Measurements from ENCODE around the gene ENOX2. TPM values are rescaled to one million over a fixed set of nuclear protein-coding genes. Genes with fewer than 3 reads are reported as not detected.

Gene ENOX2
- polyA plus RNA-seq, 3 donors, result 6.8 to 22.1 (median 14.7) TPM

- Histone ChIP-seq H3K4me1 (ENCODE audit: control insufficient read depth in 1 of 2, insufficient read depth in 2 of 2, low read length in 2 of 2) (no peaks in the 10 kb centered on the region), H3K4me2 (replicated peaks; ENCODE audit: extremely low read depth, low read length, poor library complexity, severe bottlenecking) (no peak overlapping the region), H3K79me2 (ENCODE audit: insufficient read depth, low read length) (no peaks in the 10 kb centered on the region), H3K27me3 (ENCODE audit: control insufficient read depth in 2 of 2, insufficient read depth in 2 of 2, low read length in 2 of 2) (peaks cover 0 to 4% of the 10 kb centered on the region in 2 donors), H2AFZ (ENCODE audit: insufficient read depth, low read depth, low read length, poor library complexity, severe bottlenecking) (no peak overlapping the region), H3K9me3 (replicated peaks in 1 of 2; ENCODE audit: control insufficient read depth in 1 of 2, insufficient read depth in 1 of 2, low read length in 2 of 2) (no peaks in the 10 kb centered on the region), H4K20me1 (ENCODE audit: insufficient read depth, low read length) (no peaks in the 10 kb centered on the region), H3K9ac (ENCODE audit: insufficient read depth, low read length, poor library complexity, severe bottlenecking) (no peak overlapping the region), H3K36me3 (replicated peaks in 1 of 2; ENCODE audit: control insufficient read depth in 1 of 2, insufficient read depth in 2 of 2, low read length in 2 of 2) (no peaks in the 10 kb centered on the region), H3K27ac (ENCODE audit: low read depth in 1 of 2, low read length in 2 of 2) (no peak overlapping the region), H3K4me3 (replicated peaks in 1 of 3; ENCODE audit: low read depth in 2 of 3, low read length in 3 of 3) (no peak overlapping the region)
- WGBS (ENCODE audit: insufficient coverage), result 60% methylated on average over 1 of the region's 2 CpGs
- no peak for DNase-seq
- intact Hi-C loops (cut with micrococcal nuclease), result loop anchor here (10.0 kb wide), 2 partner anchors 505 to 515 kb away; partner anchors contain the start of gene RBMX2 (in 1 of the 2)
- peaks cover 2% of the 10 kb centered on the region for H3K4me1 Mint-ChIP-seq
- no peak overlapping the region for H3K4me3 Mint-ChIP-seq
- no peaks in the 10 kb centered on the region for H3K36me3 Mint-ChIP-seq
- H3K27me3 Mint-ChIP-seq (ENCODE audit: low read depth in 3 of 3), result peaks cover 0 to 18% (median 1%) of the 10 kb centered on the region in 3 donors
- no peak for TF ChIP-seq CTCF (IDR thresholded peaks at IDR 0.05)
- no peak overlapping the region for H3K27ac Mint-ChIP-seq
- no peaks in the 10 kb centered on the region for H3K9me3 Mint-ChIP-seq
These were observed 6.6 kb upstream of the ENOX2 start for GRCh38 chrX:130909469-130910136.

GRCh38 chrX:130906776-130907175, 3.8 kb upstream of the ENOX2 start:
- no peak overlapping the region for H3K27ac ChIP-seq (ENCODE audit: low read depth in 1 of 2, low read length in 2 of 2)
- H3K4me1 ChIP-seq (ENCODE audit: control insufficient read depth in 1 of 2, insufficient read depth in 2 of 2, low read length in 2 of 2), result peaks cover 6 to 11% of the 10 kb centered on the region in 2 donors
- peaks cover 0 to 2% (median 0%) of the 10 kb centered on the region in 7 donors for H3K9me3 Mint-ChIP-seq
- no peaks in the 10 kb centered on the region for H3K9me3 ChIP-seq (replicated peaks in 1 of 2; ENCODE audit: control insufficient read depth in 1 of 2, insufficient read depth in 1 of 2, low read length in 2 of 2)
- H4K20me1 ChIP-seq (ENCODE audit: insufficient read depth, low read length), result no peaks in the 10 kb centered on the region
- peaks cover 0 to 4% of the 10 kb centered on the region in 2 donors for H3K27me3 ChIP-seq (ENCODE audit: control insufficient read depth in 2 of 2, insufficient read depth in 2 of 2, low read length in 2 of 2)
- peaks cover 9% of the 10 kb centered on the region for H3K4me1 Mint-ChIP-seq
- H3K4me3 ChIP-seq (replicated peaks in 1 of 3; ENCODE audit: low read depth in 2 of 3, low read length in 3 of 3), result no peak overlapping the region
- no peak overlapping the region for H2AFZ ChIP-seq (ENCODE audit: insufficient read depth, low read depth, low read length, poor library complexity, severe bottlenecking)
- no CpG with 5 or more reads among the region's 1 CpG for WGBS (ENCODE audit: insufficient coverage)
- H3K4me3 Mint-ChIP-seq, result no peak overlapping the region
- intact Hi-C loops (cut with micrococcal nuclease), result loop anchor here in 1 of 2 donors (10.0 kb wide), 1 partner anchor 502 kb away; the partner anchor contains the start of gene RBMX2
- no peak overlapping the region for H3K9ac ChIP-seq (ENCODE audit: insufficient read depth, low read length, poor library complexity, severe bottlenecking)
- no peak for DNase-seq
- no peak overlapping the region for H3K4me2 ChIP-seq (replicated peaks; ENCODE audit: extremely low read depth, low read length, poor library complexity, severe bottlenecking)
- H3K79me2 ChIP-seq (ENCODE audit: insufficient read depth, low read length), result peaks cover 5% of the 10 kb centered on the region
- peaks cover 0 to 18% (median 2%) of the 10 kb centered on the region in 3 donors for H3K27me3 Mint-ChIP-seq (ENCODE audit: low read depth in 3 of 3)
- TF ChIP-seq CTCF (IDR thresholded peaks at IDR 0.05), result no peak
- no peaks in the 10 kb centered on the region for H3K36me3 ChIP-seq (replicated peaks in 1 of 2; ENCODE audit: control insufficient read depth in 1 of 2, insufficient read depth in 2 of 2, low read length in 2 of 2)
- H3K36me3 Mint-ChIP-seq, result no peaks in the 10 kb centered on the region
- H3K27ac Mint-ChIP-seq, result no peak overlapping the region

All from CD14-positive monocyte (primary cell).